Measurements from ENCODE around the gene AGPAT4. TPM values are rescaled to one million over a fixed set of nuclear protein-coding genes. Genes with fewer than 3 reads are reported as not detected.

Gene AGPAT4
- total and polyA plus RNA-seq, 8 donors = 12.4 to 19.4 (median 15.7) TPM

GRCh38 chr6:161104966-161105365 is 168.9 kb downstream of the AGPAT4 start:
- Histone ChIP-seq H3K4me1 (peaks cover 0 to 6% of the 10 kb centered on the region in 2 donors), H3K36me3 (peaks cover 0 to 90% of the 10 kb centered on the region in 2 donors), H3K9me3 (no peaks in the 10 kb centered on the region), H3K4me3 (no peak overlapping the region), H3K27ac (no peak overlapping the region), H3K27me3 (no peaks in the 10 kb centered on the region)
- ATAC-seq = no peak
- no peak for TF ChIP-seq CTCF (IDR thresholded peaks at IDR 0.05)
- intact Hi-C loops (cut with DNase I) = no loop called here
- DNase-seq = no peak

GRCh38 chr6:161103475-161103874 is 170.4 kb downstream of the AGPAT4 start:
- Histone ChIP-seq H3K9me3 (no peaks in the 10 kb centered on the region), H3K27me3 (no peaks in the 10 kb centered on the region), H3K4me1 (peaks cover 0 to 6% of the 10 kb centered on the region in 2 donors), H3K4me3 (no peak overlapping the region), H3K27ac (no peak overlapping the region), H3K36me3 (peaks cover 0 to 89% of the 10 kb centered on the region in 2 donors)
- DNase-seq (no peak), ATAC-seq (no peak)
- intact Hi-C loops (cut with DNase I) = no loop called here
- no peak for TF ChIP-seq CTCF (IDR thresholded peaks at IDR 0.05)

GRCh38 chr6:161101517-161101916 is 172.3 kb downstream of the AGPAT4 start:
- Histone ChIP-seq H3K4me3 (no peak overlapping the region), H3K27ac (no peak overlapping the region), H3K36me3 (peaks cover 0 to 89% of the 10 kb centered on the region in 2 donors), H3K4me1 (no peaks in the 10 kb centered on the region), H3K27me3 (no peaks in the 10 kb centered on the region), H3K9me3 (no peaks in the 10 kb centered on the region)
- ATAC-seq = no peak
- DNase-seq = peak in 1 of 4 donors; percentile 14
- intact Hi-C loops (cut with DNase I) = no loop called here
- no peak for TF ChIP-seq CTCF (IDR thresholded peaks at IDR 0.05)

GRCh38 chr6:161100072-161100471 is 173.8 kb downstream of the AGPAT4 start:
- no peaks in the 10 kb centered on the region for H3K27me3 ChIP-seq
- ATAC-seq = no peak
- no peak overlapping the region for H3K4me3 ChIP-seq
- no peak overlapping the region for H3K27ac ChIP-seq
- no peaks in the 10 kb centered on the region for H3K4me1 ChIP-seq
- TF ChIP-seq CTCF (IDR thresholded peaks at IDR 0.05) = no peak
- intact Hi-C loops (cut with DNase I) = no loop called here
- no peaks in the 10 kb centered on the region for H3K9me3 ChIP-seq
- peaks cover 0 to 84% of the 10 kb centered on the region in 2 donors for H3K36me3 ChIP-seq
- no peak for DNase-seq

GRCh38 chr6:161095916-161096315 is 177.9 kb downstream of the AGPAT4 start:
- no peak for TF ChIP-seq CTCF (IDR thresholded peaks at IDR 0.05)
- no peaks in the 10 kb centered on the region for H3K4me1 ChIP-seq
- H3K9me3 ChIP-seq = no peaks in the 10 kb centered on the region
- no peak overlapping the region for H3K4me3 ChIP-seq
- no peaks in the 10 kb centered on the region for H3K27me3 ChIP-seq
- DNase-seq = no peak
- peaks cover 0 to 82% of the 10 kb centered on the region in 2 donors for H3K36me3 ChIP-seq
- intact Hi-C loops (cut with DNase I) = no loop called here
- no peak for ATAC-seq
- no peak overlapping the region for H3K27ac ChIP-seq

Data from left lung (tissue), 10 donors.